ENCODE measurements around the gene FAM111B.

DNA sequence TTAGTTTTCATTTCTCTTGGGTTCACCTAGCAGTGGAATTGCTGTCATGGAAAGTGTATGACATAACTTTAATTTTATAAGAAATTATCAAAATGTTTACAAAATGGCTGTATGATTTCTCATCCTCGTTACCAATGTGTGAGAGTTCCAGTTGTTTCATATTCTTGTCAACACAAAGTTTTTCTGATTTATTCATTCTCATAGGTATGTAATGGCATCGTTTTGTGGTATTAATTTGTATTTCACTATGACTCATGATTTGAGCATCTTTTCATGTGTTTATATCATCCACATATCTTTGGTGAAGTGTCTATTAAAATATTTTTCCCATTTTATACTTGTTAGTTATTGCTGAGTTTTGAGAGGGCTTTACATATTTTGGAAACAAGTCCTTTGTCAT lies 5.5 kb downstream of the FAM111B start:
- TF ChIP-seq, protein P1, sequence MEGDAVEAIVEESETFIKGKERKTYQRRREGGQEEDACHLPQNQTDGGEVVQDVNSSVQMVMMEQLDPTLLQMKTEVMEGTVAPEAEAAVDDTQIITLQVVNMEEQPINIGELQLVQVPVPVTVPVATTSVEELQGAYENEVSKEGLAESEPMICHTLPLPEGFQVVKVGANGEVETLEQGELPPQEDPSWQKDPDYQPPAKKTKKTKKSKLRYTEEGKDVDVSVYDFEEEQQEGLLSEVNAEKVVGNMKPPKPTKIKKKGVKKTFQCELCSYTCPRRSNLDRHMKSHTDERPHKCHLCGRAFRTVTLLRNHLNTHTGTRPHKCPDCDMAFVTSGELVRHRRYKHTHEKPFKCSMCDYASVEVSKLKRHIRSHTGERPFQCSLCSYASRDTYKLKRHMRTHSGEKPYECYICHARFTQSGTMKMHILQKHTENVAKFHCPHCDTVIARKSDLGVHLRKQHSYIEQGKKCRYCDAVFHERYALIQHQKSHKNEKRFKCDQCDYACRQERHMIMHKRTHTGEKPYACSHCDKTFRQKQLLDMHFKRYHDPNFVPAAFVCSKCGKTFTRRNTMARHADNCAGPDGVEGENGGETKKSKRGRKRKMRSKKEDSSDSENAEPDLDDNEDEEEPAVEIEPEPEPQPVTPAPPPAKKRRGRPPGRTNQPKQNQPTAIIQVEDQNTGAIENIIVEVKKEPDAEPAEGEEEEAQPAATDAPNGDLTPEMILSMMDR (IDR thresholded peaks at IDR 0.05) = no peak
- no peak for TF ChIP-seq POLR2A (IDR thresholded peaks at IDR 0.05)
